ENCODE data around the gene C11orf21. TPM values are rescaled to one million over a fixed set of nuclear protein-coding genes. Genes with fewer than 3 reads are reported as not detected.

Gene C11orf21
- total and polyA plus RNA-seq, 2 of the 8 experiments (the other 6 are each of a cell fraction or from before 2014, with no cell fraction given): not detected

GRCh38 chr11:2316963-2317244, 15.2 kb upstream of the C11orf21 start:
- FAIRE-seq (no peak), DNase-seq (ENCODE audit: low read depth in 1 of 2, low spot score in 2 of 2) (no peak)
- no peaks in the 10 kb centered on the region for H3K79me2 ChIP-seq (ENCODE audit: control insufficient read depth in 1 of 2, insufficient read depth in 2 of 2, low read length in 2 of 2)
- H3K27ac ChIP-seq (ENCODE audit: low read depth, low read length): no peak overlapping the region
- no peak overlapping the region for H2BK5ac ChIP-seq (ENCODE audit: low read depth, low read length)
- H4K91ac ChIP-seq (replicated peaks; ENCODE audit: insufficient read length, low read length): no peak overlapping the region
- H3K9me3 ChIP-seq (ENCODE audit: insufficient read depth in 2 of 2, low read depth in 1 of 2, low read length in 1 of 2): no peaks in the 10 kb centered on the region; a peak in 1 of 4 replicates
- CTCF ChIA-PET (ENCODE audit: partially characterized antibody): interaction anchor here (0.9 to 3.8 kb wide), 11 partner anchors 10 to 148 kb away, joined by 3 to 34 read pairs (median 5); no protein-coding TSS in a partner anchor
- TF ChIP-seq POLR2AphosphoS5 (IDR thresholded peaks at IDR 0.05; ENCODE audit: low read depth, low read length) (no peak), YY1 (IDR thresholded peaks at IDR 0.05; ENCODE audit: low read depth, low read length) (no peak), SIN3A (conservative IDR thresholded peaks at IDR 0.05 in 1 of 2, IDR thresholded peaks at IDR 0.05 in 1 of 2; ENCODE audit: low read depth in 1 of 2, low read length in 2 of 2) (no peak), PHF8 (conservative IDR thresholded peaks at IDR 0.05; ENCODE audit: low read depth, low read length) (no peak), SP4 (IDR thresholded peaks at IDR 0.05; ENCODE audit: low read length) (no peak), CBX5 (IDR thresholded peaks at IDR 0.05; ENCODE audit: low read depth, low read length) (no peak), USF2 (IDR thresholded peaks at IDR 0.05; ENCODE audit: low read length) (no peak), TEAD4 (IDR thresholded peaks at IDR 0.05; ENCODE audit: low read depth, low read length) (no peak), ATF3 (IDR thresholded peaks at IDR 0.05; ENCODE audit: insufficient read depth, low read depth, low read length) (no peak), CHD1 (IDR thresholded peaks at IDR 0.05; ENCODE audit: low read depth, low read length) (no peak), SRF (IDR thresholded peaks at IDR 0.05; ENCODE audit: low read depth, low read length) (no peak), RAD21 (IDR thresholded peaks at IDR 0.05 in 1 of 2, conservative IDR thresholded peaks at IDR 0.05 in 1 of 2; ENCODE audit: low read depth in 2 of 2, low read length in 2 of 2) (no peak), MAFK (IDR thresholded peaks at IDR 0.05; ENCODE audit: low read depth, low read length) (no peak)
- H3K4me3 ChIP-seq (ENCODE audit: extremely low read depth in 1 of 4, insufficient read depth in 2 of 4, low read depth in 3 of 4, low read length in 4 of 4): no peak overlapping the region
- no peak overlapping the region for H2BK15ac ChIP-seq (ENCODE audit: low read length)
- H3K23ac ChIP-seq (ENCODE audit: insufficient read length): no peak overlapping the region
- no peak overlapping the region for H4K5ac ChIP-seq (ENCODE audit: insufficient read length, low read depth, low read length)
- no peaks in the 10 kb centered on the region for H3K79me1 ChIP-seq (ENCODE audit: low read depth, low read length)
- H3K4me2 ChIP-seq (ENCODE audit: insufficient read depth in 1 of 2, low read depth in 2 of 2, low read length in 2 of 2): no peak overlapping the region
- H3K9ac ChIP-seq (replicated peaks in 1 of 4; ENCODE audit: extremely low read depth in 1 of 4, low read depth in 3 of 4, low read length in 3 of 4): no peak overlapping the region
- H3K56ac ChIP-seq (replicated peaks; ENCODE audit: insufficient read length, low read depth, low read length): no peak overlapping the region
- H3K27me3 ChIP-seq (replicated peaks in 1 of 4; ENCODE audit: control insufficient read depth in 3 of 4, extremely low read depth in 1 of 4, insufficient read depth in 3 of 4, low read length in 3 of 4): peaks cover 0 to 2% (median 0%) of the 10 kb centered on the region in 4 experiments; a peak in 1 of 7 replicates
- H2AK5ac ChIP-seq (ENCODE audit: low read depth, low read length): no peak overlapping the region
- POLR2A ChIA-PET (ENCODE audit: partially characterized antibody): interaction anchor here (1.1 kb wide), 1 partner anchor 61 kb away, joined by 3 read pairs; no protein-coding TSS in a partner anchor
- no peaks in the 10 kb centered on the region for H4K20me1 ChIP-seq (replicated peaks in 1 of 2; ENCODE audit: control insufficient read depth in 1 of 2, insufficient read depth in 2 of 2, low read length in 2 of 2)
- no peak overlapping the region for H2BK20ac ChIP-seq (ENCODE audit: low read length)
- 82% methylated on average over 2 of the region's 3 CpGs; no CpG with 5 or more reads in 1 of the 2 experiments for WGBS, 2 experiments (ENCODE audit: extremely low coverage in 1 of 2, insufficient coverage in 1 of 2, insufficient read length in 1 of 2, insufficient replicate concordance in 2 of 2, low coverage in 1 of 2, low lambda C conversion rate in 2 of 2, missing lambda C conversion rate in 1 of 2)
- H3K14ac ChIP-seq (ENCODE audit: insufficient read length): no peak overlapping the region
- no peaks in the 10 kb centered on the region for H3K4me1 ChIP-seq (replicated peaks in 1 of 4; ENCODE audit: control insufficient read depth in 3 of 4, insufficient read depth in 4 of 4, low read length in 3 of 4)
- H3K4ac ChIP-seq (replicated peaks; ENCODE audit: insufficient read length, low read depth, low read length): no peak overlapping the region
- no peaks in the 10 kb centered on the region for H3K36me3 ChIP-seq (ENCODE audit: control insufficient read depth in 2 of 4, insufficient read depth in 4 of 4, low read length in 3 of 4)
- no peaks in the 10 kb centered on the region for H3K23me2 ChIP-seq (ENCODE audit: low read depth, low read length)
- no peak overlapping the region for H3K18ac ChIP-seq (ENCODE audit: extremely low read depth, low read length)
- 0 out of 2 replicates have a peak overlapping the region, but pooled peaks have one; percentile 5 for H4K8ac ChIP-seq (ENCODE audit: extremely low read depth, insufficient read depth, low read length)
- no peak overlapping the region for H2BK120ac ChIP-seq (replicated peaks; ENCODE audit: low read depth, low read length)
- no peak overlapping the region for H2AFZ ChIP-seq (ENCODE audit: low read length)
- no peak overlapping the region for H2BK12ac ChIP-seq (ENCODE audit: low read depth, low read length)

Measured in H1 (cell line).